Inferior parietal cortex (tissue), 1 donor: Measurements from ENCODE around the gene PLCXD1.
"Not testable (repeated sequence)": the region's sequence is repeated elsewhere in the genome, so short reads cannot be mapped to it uniquely, and the experiment has no call there.

Experiments used
- DNase-seq: peaks from one replicate; pipeline ENCODE4 v3.0.0-alpha.2; 2016; ENCODE audit errors: extremely low spot score

PLCXD1 gene

GRCh38 chrX:264006-264405 lies 17.2 kb upstream of the PLCXD1 start:
- not testable (repeated sequence) for DNase-seq

DNA sequence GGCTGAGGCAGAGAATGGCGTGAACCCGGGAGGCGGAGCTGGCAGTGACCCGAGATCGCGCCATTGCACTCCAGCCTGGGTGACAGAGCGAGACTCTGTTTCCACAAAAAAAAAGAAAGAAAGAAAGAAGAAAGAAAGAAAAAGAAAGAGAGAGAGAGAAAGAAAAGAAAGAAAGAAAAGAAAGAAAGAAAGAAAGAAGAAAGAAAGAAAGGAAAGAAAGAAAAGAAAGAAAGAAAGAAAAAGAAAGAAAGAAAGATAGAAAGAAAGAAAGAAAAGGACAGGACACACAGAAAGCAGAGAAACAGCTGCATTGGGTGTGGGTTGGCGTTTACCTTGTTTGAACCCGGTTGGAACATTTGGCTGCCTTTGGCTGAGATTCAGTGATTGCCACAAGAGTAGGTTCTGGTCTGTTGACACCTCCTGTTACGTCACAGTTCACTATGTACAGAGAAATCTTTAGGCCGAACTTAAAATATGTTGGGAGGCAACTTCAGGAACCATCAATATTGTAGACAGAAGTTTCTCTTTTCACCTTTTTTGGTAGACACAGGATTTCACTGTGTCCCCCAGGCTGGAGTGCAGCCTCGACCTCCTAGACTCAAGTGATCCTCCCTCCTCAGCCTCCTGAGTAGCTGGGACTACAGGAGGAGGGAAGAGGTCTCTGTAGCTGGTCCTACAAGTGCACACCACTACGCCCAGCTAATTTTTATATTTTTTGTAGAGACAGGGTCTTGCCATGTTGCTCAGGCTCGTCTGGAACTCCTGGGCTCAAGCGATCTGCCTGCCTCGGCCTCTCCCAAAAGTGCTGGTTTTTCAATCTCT lies 16.3 kb upstream of the PLCXD1 start:
- DNase-seq: no peak

GRCh38 chrX:265502-265901 lies 15.7 kb upstream of the PLCXD1 start:
- DNase-seq: no peak

- no peak for DNase-seq
These were observed 13.4 kb upstream of the PLCXD1 start for GRCh38 chrX:267771-268261.

DNA sequence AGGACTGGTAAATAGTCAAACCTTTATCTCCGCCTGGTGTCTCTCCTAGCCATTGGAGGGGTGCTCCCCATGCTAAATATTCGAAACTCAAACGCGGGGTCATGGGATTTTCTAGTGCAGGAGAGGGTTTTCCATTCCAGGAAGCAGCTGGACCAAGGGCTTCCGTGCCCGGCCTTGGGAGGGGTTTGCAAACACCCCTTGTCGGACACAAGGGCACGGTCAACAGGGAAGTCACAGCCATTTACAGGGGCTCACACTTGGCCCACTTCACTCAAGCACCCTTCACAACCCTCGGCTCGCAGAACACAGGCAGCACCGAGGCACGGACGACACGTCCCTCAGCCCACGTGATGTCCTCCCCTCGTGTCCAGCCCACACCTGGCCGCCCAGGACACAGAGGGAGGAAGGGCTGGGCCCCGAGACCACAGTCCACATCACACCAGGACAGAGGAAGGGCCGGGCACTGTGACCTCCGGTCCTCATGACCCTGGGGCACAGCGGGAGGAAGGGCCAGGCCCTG lies 10.3 kb upstream of the PLCXD1 start:
- no peak for DNase-seq

- DNase-seq: no peak
These were observed 6.2 kb upstream of the PLCXD1 start for GRCh38 chrX:274904-275475.

DNA sequence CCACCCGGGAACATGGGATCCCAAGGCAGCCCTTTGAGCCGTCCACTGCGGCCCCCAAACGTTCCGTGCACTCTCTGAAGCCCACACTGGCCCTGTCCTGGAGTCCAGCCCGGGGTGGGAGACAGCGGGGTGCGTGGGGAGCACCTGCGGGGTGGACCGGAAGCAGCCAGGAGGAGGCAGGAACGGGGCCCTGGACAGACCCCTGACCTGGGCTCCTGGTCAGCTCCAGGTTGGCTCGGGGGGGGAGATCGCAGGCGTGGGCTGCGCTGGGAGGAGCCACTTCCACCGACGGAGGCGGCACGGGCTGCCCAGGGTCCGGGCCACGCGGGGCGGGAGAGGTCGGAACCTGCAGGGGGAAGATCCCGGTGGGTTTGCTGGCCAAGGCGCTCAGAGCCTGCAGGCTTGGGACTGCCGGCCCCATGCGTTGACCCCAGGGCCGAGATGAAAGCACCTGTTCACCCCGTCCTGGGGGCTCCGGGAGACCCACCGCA lies 5.7 kb upstream of the PLCXD1 start:
- no peak for DNase-seq

DNA sequence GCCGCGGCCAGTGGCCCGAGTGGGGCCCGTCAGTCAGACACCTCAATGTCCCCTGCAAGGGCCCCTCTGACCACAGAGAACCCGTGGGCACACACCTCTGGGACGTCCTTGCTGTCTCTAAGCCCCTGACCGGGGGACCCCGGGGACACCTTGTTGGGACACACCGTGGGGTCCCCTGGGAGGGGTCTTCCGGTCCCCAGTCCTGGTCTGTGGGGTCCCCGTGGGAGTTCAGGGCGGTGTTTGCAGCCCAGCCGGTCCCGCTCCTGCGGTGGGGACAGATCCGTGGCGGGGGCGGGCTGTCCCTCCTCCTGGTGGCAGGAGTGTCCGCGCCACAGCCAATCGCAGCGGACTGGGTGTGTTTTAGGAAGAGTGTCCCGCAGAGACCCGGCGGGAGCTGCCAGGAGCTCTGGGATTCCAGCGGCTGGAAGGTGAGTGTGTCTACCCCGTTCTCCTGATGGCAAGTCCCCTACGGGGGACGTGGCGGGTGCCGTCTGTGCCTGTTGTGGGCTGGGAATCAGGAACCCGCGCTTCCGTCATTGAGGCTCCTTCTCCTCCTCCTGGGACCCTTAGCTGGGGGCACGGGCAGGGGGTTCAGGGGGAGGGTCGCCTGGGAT lies 5.1 kb upstream of the PLCXD1 start:
- peak; percentile 47 for DNase-seq

DNA sequence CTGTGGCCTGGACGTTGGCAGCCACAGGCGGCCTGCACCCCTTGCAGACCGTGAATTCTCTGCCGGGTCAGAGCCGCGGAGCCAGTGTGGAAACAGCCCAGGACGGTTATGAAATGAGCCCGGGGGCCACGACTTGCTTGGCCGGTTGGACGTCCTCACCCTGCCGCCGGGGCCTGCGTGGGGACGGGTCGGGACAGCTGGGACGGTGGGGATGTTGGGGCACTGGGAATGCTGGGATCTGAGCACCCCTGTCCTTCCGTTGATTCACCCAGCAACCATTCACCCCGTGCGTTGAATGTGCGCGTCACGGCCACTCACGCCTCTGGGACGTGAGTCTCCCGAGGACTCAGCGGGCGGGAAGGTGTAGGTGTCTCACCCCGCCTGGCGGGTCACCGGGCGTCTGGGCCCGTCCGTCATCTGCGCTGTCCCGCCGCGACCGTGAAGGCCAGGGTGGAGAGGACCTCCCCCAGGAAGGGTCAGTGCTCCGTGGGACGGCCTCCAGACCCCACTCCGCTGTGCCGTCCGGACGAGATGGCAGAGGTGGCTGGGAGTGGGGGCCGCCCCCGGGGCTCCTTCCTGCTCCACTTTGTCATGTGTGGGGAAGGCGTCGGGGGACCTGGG lies 4.5 kb upstream of the PLCXD1 start:
- no peak for DNase-seq

- not testable (repeated sequence) for DNase-seq
These were observed 1.2 kb upstream of the PLCXD1 start for GRCh38 chrX:279757-280604.

DNA sequence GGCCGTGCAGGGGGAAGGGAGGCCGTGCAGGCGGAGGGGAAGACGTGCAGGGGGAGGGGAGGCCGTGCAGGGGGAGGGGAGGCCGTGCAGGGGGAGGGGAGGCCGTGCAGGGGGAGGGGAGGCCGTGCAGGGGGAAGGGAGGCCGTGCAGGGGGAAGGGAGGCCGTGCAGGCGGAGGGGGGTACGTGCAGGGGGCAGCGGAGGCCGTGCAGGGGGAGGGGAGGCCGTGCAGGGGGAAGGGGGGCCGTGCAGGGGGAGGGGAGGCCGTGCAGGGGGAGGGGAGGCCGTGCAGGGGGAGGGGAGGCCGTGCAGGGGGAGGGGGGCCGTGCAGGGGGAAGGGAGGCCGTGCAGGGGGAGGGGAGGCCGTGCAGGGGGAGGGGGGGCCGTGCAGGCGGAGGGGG lies 459 bp upstream of the PLCXD1 start:
- DNase-seq: not testable (repeated sequence)

DNA sequence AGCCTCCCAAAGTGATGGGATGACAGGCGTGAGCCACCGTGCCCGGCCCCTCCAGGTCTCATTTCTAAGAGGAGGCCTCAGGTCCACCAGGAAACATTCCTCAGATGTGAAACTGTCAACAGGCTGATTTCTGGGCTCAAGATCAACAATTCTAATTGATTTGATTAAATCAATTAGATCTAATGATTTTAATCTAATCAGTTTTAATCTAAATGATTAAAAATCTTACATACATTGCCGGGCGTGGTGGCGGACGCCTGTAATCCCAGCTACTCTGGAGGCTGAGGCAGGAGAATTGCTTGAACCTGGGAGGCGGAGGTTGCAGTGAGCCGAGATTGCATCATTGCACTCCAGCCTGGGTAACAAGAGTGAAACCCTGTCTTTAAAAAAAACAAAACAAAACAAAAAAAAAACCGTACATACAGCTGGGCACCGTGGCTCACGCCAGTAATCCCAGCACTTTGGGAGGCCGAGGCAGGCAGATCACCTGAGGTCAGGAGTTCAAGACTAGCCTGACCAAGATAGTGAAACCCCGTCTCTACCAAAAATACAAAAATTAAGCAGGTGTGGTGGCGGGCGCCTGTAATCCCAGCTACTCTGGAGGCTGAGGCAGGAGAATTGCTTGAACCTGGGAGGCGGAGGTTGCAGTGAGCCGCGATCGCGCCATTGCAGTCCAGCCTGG lies 960 bp downstream of the PLCXD1 start:
- not testable (repeated sequence) for DNase-seq

DNA sequence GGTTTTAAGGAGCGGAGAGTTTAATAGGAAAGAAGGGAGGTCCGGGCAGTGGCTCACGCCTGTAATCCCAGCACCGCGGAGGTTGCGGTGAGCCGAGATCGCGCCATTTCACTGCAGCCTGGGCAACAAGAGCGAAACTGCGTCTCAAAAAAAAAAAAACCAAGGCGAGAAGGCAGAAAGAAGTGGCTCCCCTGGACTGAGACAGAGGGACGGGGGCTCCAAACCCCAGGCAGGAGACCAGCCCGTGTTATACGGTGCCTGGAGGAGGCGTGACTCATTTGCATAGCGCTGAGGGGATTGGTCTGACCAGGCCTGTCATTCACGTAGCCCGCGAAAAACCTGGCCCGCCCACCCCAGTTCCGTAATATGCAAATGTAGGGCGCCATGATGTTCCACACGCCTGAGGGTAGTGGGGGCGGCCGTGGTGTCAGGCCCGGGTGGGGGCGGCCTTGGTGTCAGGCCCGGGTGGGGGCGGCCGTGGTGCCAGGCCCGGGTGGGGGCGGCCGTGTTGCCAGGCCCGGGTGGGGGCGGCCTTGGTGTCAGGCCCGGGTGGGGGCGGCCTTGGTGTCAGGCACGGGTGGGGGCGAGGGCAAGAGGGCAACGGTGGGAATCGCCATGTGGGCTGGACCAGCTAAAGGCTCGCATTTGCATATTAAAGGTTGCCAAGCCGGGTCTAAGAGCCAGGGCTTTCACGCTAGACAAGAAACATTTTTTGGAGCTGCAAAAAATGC lies 2.1 kb downstream of the PLCXD1 start:
- peak; percentile 92 for DNase-seq

DNA sequence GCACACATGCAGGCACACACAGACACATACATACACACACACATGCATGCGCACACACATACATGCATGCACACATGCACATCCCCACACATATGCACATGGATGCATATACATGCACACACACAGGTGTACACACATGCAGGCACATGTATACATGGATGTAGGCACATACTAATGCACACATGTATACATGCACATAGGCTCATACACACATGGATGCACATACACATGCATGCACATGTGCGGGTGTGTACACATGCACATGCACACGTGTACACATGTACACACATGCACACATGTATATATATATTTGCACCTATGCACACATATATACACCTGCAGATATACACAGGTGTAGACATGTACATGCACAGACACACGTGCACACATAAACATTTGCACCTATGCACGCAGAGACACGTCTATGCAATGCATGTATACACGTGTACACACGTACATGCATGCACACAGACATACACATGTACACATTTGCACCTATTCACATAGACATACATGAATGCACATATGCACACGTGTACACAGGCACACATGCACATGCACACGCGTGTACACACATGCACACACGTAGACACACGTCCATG lies 4.0 kb downstream of the PLCXD1 start:
- DNase-seq: no peak

- DNase-seq: no peak
These were observed 6.5 kb downstream of the PLCXD1 start for GRCh38 chrX:287670-288069.

GRCh38 chrX:288561-288991 lies 7.4 kb downstream of the PLCXD1 start:
- no peak for DNase-seq

- DNase-seq: no peak
These were observed 9.4 kb downstream of the PLCXD1 start for GRCh38 chrX:290476-291166.

DNA sequence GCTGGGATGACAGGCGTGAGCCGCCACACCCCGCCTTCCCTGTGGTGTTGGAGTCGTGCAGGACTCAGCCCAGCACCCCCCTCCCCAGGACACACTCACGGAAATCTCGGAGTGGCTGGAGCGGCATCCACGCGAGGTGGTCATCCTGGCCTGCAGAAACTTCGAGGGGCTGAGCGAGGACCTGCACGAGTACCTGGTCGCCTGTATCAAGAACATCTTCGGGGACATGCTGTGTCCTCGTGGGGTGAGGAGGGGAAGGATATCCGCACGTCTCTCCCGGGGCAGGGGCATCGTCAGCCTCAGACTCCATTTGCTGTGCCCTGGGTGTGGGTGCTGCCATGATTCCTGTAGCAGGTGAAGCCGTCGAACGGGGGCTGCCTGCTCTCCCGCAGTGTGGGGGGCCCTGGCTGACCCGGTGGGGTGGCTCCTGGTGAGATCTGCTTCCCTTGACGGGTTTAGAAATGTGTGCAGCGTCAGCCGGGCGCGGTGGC lies 10.3 kb downstream of the PLCXD1 start:
- no peak for DNase-seq
